Kidney (tissue), 14 donors: ENCODE data around the gene PLA2G2A. TPM values are rescaled to one million over a fixed set of nuclear protein-coding genes. Genes with fewer than 3 reads are reported as not detected.

Experiments
- DNase-seq, 5 donors: peaks; one replicate each; pipeline ENCODE4 v3.0.0-alpha.2; 2013 to 2020
- FAIRE-seq: peaks from 2 replicates; lab custom pipeline; 2012; peaks lifted over from hg19 to GRCh38; lab: Jason Lieb, UNC
- H3K27ac ChIP-seq, 2 donors: one replicate each; pipeline ENCODE4 v1.7.0; 2013; ENCODE audit warnings: low read depth in 2 of 2, low read length in 2 of 2, inconsistent platforms in 1 of 2
- H3K27me3 ChIP-seq: one replicate; pipeline ENCODE4 v1.7.1; 2013; ENCODE audit warnings: low read length, inconsistent platforms; ENCODE audit not compliant: control insufficient read depth, insufficient read depth
- H3K36me3 ChIP-seq, 3 donors: one replicate each; pipeline versions ENCODE4 v1.7.0 to v1.7.1; 2013; ENCODE audit warnings: low read length in 3 of 3, control low read depth in 1 of 3, inconsistent platforms in 1 of 3; ENCODE audit not compliant: insufficient read depth in 3 of 3, control insufficient read depth in 2 of 3
- H3K4me1 ChIP-seq, 3 donors: one replicate each; pipeline versions ENCODE4 v1.7.0 to v1.7.1; 2013; ENCODE audit warnings: low read length in 3 of 3, inconsistent platforms in 1 of 3, low read depth in 1 of 3; ENCODE audit not compliant: control insufficient read depth in 2 of 3, insufficient read depth in 2 of 3
- H3K4me3 ChIP-seq, 3 donors: one replicate each; pipeline versions ENCODE4 v1.7.0 to v1.8.1; 2013; ENCODE audit warnings: low read length in 3 of 3, control low read depth in 1 of 3, inconsistent platforms in 1 of 3
- H3K9ac ChIP-seq, 3 donors: one replicate each; pipeline versions ENCODE4 v1.7.0 to v1.7.1; 2013; ENCODE audit warnings: low read length in 3 of 3, control low read depth in 1 of 3, inconsistent platforms in 1 of 3
- H3K9me3 ChIP-seq, 3 donors: one replicate each; pipeline versions ENCODE4 v1.7.0 to v1.7.1; 2013; ENCODE audit warnings: low read length in 3 of 3, control low read depth in 1 of 3, inconsistent platforms in 1 of 3; ENCODE audit not compliant: control insufficient read depth in 2 of 3, insufficient read depth in 1 of 3
- CTCF ChIP-seq: IDR thresholded peaks from 3 replicates; pipeline ENCODE4 v1.5.1; 2012; ENCODE audit warnings: mild to moderate bottlenecking, moderate library complexity, borderline replicate concordance; ENCODE audit not compliant: insufficient read depth; ENCODE audit errors: extremely low read depth
- intact Hi-C: fragments of 100-400 bp; cut with DNase I; formaldehyde crosslinking; loops from one replicate; pipeline ENCODE4 v1.11.1; 2022
- polyA plus RNA-seq: library from polyadenylated mRNA; stranded (reverse); fragments of 350-450 nt; fragmentation: Illumina TruSeq; extraction: RNeasy Lipid Tissue Mini Kit (QIAGEN cat#74804); gene quantifications from one replicate; pipeline ENCODE4 v1.2.3, GENCODE V29; 2014; ENCODE audit warnings: low read depth, low replicate concordance; ENCODE audit not compliant: insufficient read depth
- total RNA-seq: library from RNA; stranded (reverse); fragmentation: NEBNext Ultra II Directional; extraction: Animal tissue kit (Norgen Biotek cat#: 25700); gene quantifications from one replicate; pipeline ENCODE4 v1.2.1, GENCODE V29; 2021
- donor health status: control.
- donor health status: control.
- donor health status: control.
- donor health status: control.
- donor health status: control.
- donor health status: DM: yes; HTN: yes; CAD: no.
- donor health status: Normal renal cell carcinoma (clear cell type).

The PLA2G2A gene
- total and polyA plus RNA-seq, 2 donors from 2014 or later, result 0.52 to 0.63 TPM

DNA sequence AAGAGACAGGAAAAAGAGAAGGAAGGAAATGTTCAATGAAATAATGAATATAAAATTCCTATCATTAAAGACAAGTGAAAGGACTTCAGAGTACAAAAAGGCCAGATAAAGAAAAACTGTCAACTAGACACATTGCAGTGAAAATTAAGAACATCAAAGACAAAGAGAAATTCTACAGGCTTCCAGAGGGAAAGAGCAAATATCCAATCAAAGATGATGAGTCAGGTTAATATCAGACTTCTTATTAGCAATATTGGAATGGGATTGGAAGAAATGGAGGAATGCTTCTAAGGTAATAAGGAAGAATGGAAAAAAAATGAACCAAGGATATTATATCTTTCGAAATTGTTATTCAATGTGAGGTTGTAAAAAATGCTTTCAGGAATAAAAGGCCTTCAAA is 7.8 kb downstream of the PLA2G2A start:
- Histone ChIP-seq H3K36me3 (no peaks in the 10 kb centered on the region), H3K27ac (no peak overlapping the region), H3K9me3 (no peaks in the 10 kb centered on the region), H3K4me1 (peaks cover 0 to 2% (median 0%) of the 10 kb centered on the region in 3 donors), H3K27me3 (no peaks in the 10 kb centered on the region), H3K4me3 (no peak overlapping the region), H3K9ac (no peak overlapping the region)
- intact Hi-C loops, result no loop called here
- FAIRE-seq (no peak), DNase-seq (no peak)
- TF ChIP-seq CTCF, result no peak

- no peaks in the 10 kb centered on the region for H3K9me3 ChIP-seq
- H3K27me3 ChIP-seq, result no peaks in the 10 kb centered on the region
- DNase-seq, result no peak
- H3K9ac ChIP-seq, result no peak overlapping the region
- no peak overlapping the region for H3K4me3 ChIP-seq
- FAIRE-seq, result no peak
- TF ChIP-seq CTCF, result no peak
- H3K36me3 ChIP-seq, result no peaks in the 10 kb centered on the region
- peaks cover 0 to 2% (median 0%) of the 10 kb centered on the region in 3 donors for H3K4me1 ChIP-seq
- intact Hi-C loops, result no loop called here
- H3K27ac ChIP-seq, result no peak overlapping the region
Measured at GRCh38 chr1:19969898-19970660, 9.3 kb downstream of the PLA2G2A start.

DNA sequence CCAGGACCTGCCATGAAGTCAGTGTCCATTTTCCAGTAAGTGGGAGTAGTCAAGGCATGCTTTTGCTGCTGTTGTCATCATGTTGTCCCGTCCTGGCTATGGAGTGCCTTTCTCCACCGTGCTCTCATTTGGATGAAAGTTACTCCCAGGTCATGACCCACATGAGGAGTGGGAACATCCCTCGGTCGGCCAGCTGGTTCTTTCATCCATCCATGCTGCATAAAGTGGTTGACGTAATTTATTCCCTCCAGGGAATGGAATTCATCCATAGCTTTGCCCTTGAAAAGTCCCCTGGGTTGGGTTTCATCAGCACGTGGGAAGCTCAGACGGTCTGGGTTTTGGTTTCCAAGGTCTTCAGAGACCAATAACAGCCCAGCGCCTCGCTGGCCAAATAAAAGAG is 11.6 kb downstream of the PLA2G2A start:
- no peak overlapping the region for H3K27ac ChIP-seq
- intact Hi-C loops, result no loop called here

More for the DNA sequence above, 11.6 kb downstream of the PLA2G2A start:
- Histone ChIP-seq H3K4me1 (no peaks in the 10 kb centered on the region), H3K9ac (no peak overlapping the region), H3K27me3 (no peaks in the 10 kb centered on the region), H3K4me3 (no peak overlapping the region), H3K36me3 (no peaks in the 10 kb centered on the region), H3K9me3 (peaks cover 0 to 2% (median 0%) of the 10 kb centered on the region in 3 donors)
- DNase-seq (peak in 4 of 5 donors; percentile 78 to 92 (median 88)), FAIRE-seq (no peak)
- no peak for TF ChIP-seq CTCF
